ENCODE results near the gene PEPD. TPM values are rescaled to one million over a fixed set of nuclear protein-coding genes. Genes with fewer than 3 reads are reported as not detected.

PEPD gene
- total and polyA plus RNA-seq, 2 of the 4 experiments (the other 2 are of a cell fraction): 36.7 to 88.4 TPM

GRCh38 chr19:33512021-33512420, 9.6 kb downstream of the PEPD start:
- CTCF ChIA-PET: no interaction called here
- Histone ChIP-seq H3K79me1 (ENCODE audit: low read depth in 1 of 2, low read length in 2 of 2) (peaks cover 3 to 21% of the 10 kb centered on the region in 2 experiments; a peak in 1 of 4 replicates), H3K9me1 (ENCODE audit: insufficient read depth, low read length) (no peaks in the 10 kb centered on the region; the same call in 1 of the 2 replicates), H3K9me3 (ENCODE audit: control insufficient read depth, insufficient read depth, low read length) (no peaks in the 10 kb centered on the region), H2BK5ac (ENCODE audit: low read depth, low read length, poor library complexity, severe bottlenecking) (no peak overlapping the region), H3K18ac (ENCODE audit: low read depth, low read length) (no peak overlapping the region), H3K27me3 (ENCODE audit: control insufficient read depth, insufficient read depth, low read length) (no peaks in the 10 kb centered on the region), H3K4me1 (ENCODE audit: control insufficient read depth, insufficient read depth, low read length) (no peaks in the 10 kb centered on the region), H2BK20ac (ENCODE audit: low read depth, low read length) (no peak overlapping the region), H4K5ac (ENCODE audit: low read depth, low read length) (no peak overlapping the region), H4K8ac (ENCODE audit: low read depth in 2 of 2, low read length in 2 of 2) (no peak overlapping the region), H2AK9ac (replicated peaks; ENCODE audit: low read depth, low read length, poor library complexity) (no peak overlapping the region), H2AK5ac (ENCODE audit: low read depth, low read length) (no peak overlapping the region), H3K56ac (ENCODE audit: extremely low read depth, insufficient read depth, low read length) (no peak overlapping the region), H3K36me3 (ENCODE audit: control insufficient read depth, insufficient read depth, low read length) (peaks cover 5% of the 10 kb centered on the region), H3K23ac (ENCODE audit: low read depth, low read length) (no peak overlapping the region), H2BK15ac (ENCODE audit: low read depth, low read length) (no peak overlapping the region), H2BK120ac (ENCODE audit: low read depth, low read length) (no peak overlapping the region), H4K91ac (ENCODE audit: insufficient read depth, low read depth, low read length) (no peak overlapping the region), H2AFZ (replicated peaks; ENCODE audit: low read length, poor library complexity) (no peak overlapping the region), H3K4me3 (ENCODE audit: insufficient read depth, low read depth, low read length) (no peak overlapping the region), H3K27ac (ENCODE audit: insufficient read depth, low read length) (no peak overlapping the region), H3K4me2 (ENCODE audit: low read depth, low read length) (no peak overlapping the region), H4K20me1 (ENCODE audit: insufficient read depth, low read length) (peaks cover 22% of the 10 kb centered on the region), H3K14ac (replicated peaks; ENCODE audit: low read depth, low read length) (no peak overlapping the region), H3K9ac (ENCODE audit: low read depth, low read length) (no peak overlapping the region), H3K4ac (ENCODE audit: low read depth, low read length) (no peak overlapping the region)
- POLR2A ChIA-PET (ENCODE audit: unreplicated experiment): no interaction called here
- ATAC-seq (ENCODE audit: low read depth) (no peak), DNase-seq (no peak)
- intact Hi-C loops (cut with micrococcal nuclease): no loop called here
- TF ChIP-seq MAZ (IDR thresholded peaks at IDR 0.05; ENCODE audit: borderline replicate concordance, low read depth, low read length): no peak
- TF ChIP-seq RFX5 (IDR thresholded peaks at IDR 0.05; ENCODE audit: low read depth, low read length): no peak
- TF ChIP-seq MXI1 (IDR thresholded peaks at IDR 0.05; ENCODE audit: borderline replicate concordance, low read depth, low read length): no peak
- no peak for TF ChIP-seq POLR2A (IDR thresholded peaks at IDR 0.05; ENCODE audit: low read depth, low read length)
- TF ChIP-seq CTCF (conservative IDR thresholded peaks at IDR 0.05; ENCODE audit: low read depth, low read length): no peak
- TF ChIP-seq RCOR1 (IDR thresholded peaks at IDR 0.05; ENCODE audit: insufficient replicate concordance, low read length): no peak
- no peak for TF ChIP-seq CHD1 (IDR thresholded peaks at IDR 0.05; ENCODE audit: low read depth, low read length)
- TF ChIP-seq BHLHE40 (IDR thresholded peaks at IDR 0.05; ENCODE audit: low read depth, low read length): no peak
- TF ChIP-seq, protein P1, sequence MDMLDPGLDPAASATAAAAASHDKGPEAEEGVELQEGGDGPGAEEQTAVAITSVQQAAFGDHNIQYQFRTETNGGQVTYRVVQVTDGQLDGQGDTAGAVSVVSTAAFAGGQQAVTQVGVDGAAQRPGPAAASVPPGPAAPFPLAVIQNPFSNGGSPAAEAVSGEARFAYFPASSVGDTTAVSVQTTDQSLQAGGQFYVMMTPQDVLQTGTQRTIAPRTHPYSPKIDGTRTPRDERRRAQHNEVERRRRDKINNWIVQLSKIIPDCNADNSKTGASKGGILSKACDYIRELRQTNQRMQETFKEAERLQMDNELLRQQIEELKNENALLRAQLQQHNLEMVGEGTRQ (IDR thresholded peaks at IDR 0.05; ENCODE audit: low read depth, low read length): no peak
- TF ChIP-seq NFE2L2 (IDR thresholded peaks at IDR 0.05; ENCODE audit: low read depth, low read length): no peak
- no peak for TF ChIP-seq FOS (IDR thresholded peaks at IDR 0.05; ENCODE audit: low read depth, low read length)
- TF ChIP-seq RAD21 (IDR thresholded peaks at IDR 0.05; ENCODE audit: low read length): no peak
- in situ Hi-C loops (cut with MboI; ENCODE audit: low sequenced_read_pairs): no loop called here
- no TSS peak for BruUV-seq (replicated peaks)
- dilution Hi-C loops (cut with HindIII; ENCODE audit: low sequenced_read_pairs, unreplicated experiment): no loop called here
- no CpG with 5 or more reads among the region's 3 CpGs for WGBS, 2 experiments (ENCODE audit: extremely low coverage in 2 of 2, insufficient read length in 1 of 2)
